ENCODE results near the gene GALNT14. TPM values are rescaled to one million over a fixed set of nuclear protein-coding genes. Genes with fewer than 3 reads are reported as not detected.

The GALNT14 gene
- total and polyA plus RNA-seq, 2 of the 8 experiments (the other 6 are each of a cell fraction or from before 2014, with no cell fraction given): 13.0 to 13.7 TPM

DNA sequence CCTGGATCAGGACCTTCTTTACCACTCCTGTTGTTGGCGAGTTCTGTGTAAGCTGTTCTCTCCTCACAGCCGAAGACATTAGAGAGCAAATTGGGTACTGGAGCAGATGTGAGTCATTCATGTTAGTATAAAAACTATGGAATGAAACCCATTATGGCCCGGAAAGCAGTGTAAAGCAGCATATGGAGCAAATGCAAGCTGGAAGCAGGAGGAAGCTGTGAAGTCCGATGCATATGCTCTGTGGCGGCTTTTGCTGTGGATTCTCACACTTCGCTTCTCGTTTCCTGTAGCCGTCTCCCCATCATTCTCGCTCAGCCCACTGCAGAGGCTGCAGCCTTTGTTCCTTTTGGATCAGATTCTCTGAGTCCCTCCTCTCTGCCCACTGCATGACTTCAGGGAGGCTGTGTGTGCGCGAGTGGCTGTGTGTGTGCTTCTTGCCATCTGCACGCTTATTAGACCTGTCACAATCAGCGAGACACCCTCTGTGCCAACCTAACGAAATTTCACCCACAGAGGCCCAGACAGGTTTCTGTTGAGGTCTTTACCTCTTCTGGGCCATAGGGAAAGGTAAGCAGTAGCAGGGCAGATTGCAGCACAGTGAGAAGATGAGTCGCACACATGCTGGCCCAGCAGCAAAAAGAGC is 3.3 kb upstream of the GALNT14 start:
- ChIA-PET POLR2A (ENCODE audit: partially characterized antibody) (no interaction called here), CTCF (ENCODE audit: partially characterized antibody) (interaction anchor here (0.7 to 5.6 kb wide), 10 partner anchors 9 to 429 kb away, joined by 3 to 40 read pairs (median 10); no protein-coding TSS in a partner anchor)
- Histone ChIP-seq H3K9me3 (ENCODE audit: insufficient read depth in 2 of 2, low read depth in 1 of 2, low read length in 1 of 2) (no peaks in the 10 kb centered on the region), H2AFZ (ENCODE audit: low read length) (no peak overlapping the region), H3K36me3 (ENCODE audit: control insufficient read depth in 2 of 4, insufficient read depth in 4 of 4, low read length in 3 of 4) (no peaks in the 10 kb centered on the region), H3K27ac (ENCODE audit: low read depth, low read length) (no peak overlapping the region), H2BK5ac (ENCODE audit: low read depth, low read length) (no peak overlapping the region), H2BK120ac (replicated peaks; ENCODE audit: low read depth, low read length) (no peak overlapping the region), H2BK12ac (ENCODE audit: low read depth, low read length) (no peak overlapping the region), H4K20me1 (replicated peaks in 1 of 2; ENCODE audit: control insufficient read depth in 1 of 2, insufficient read depth in 2 of 2, low read length in 2 of 2) (no peaks in the 10 kb centered on the region), H3K27me3 (replicated peaks in 1 of 4; ENCODE audit: control insufficient read depth in 3 of 4, extremely low read depth in 1 of 4, insufficient read depth in 3 of 4, low read length in 3 of 4) (peaks cover 12 to 39% (median 37%) of the 10 kb centered on the region in 4 experiments), H3K79me2 (ENCODE audit: control insufficient read depth in 1 of 2, insufficient read depth in 2 of 2, low read length in 2 of 2) (no peaks in the 10 kb centered on the region), H3K4me3 (ENCODE audit: extremely low read depth in 1 of 4, insufficient read depth in 2 of 4, low read depth in 3 of 4, low read length in 4 of 4) (no peak overlapping the region), H3K23me2 (ENCODE audit: low read depth, low read length) (peaks cover 14% of the 10 kb centered on the region; the same call in 1 of the 2 replicates), H4K5ac (ENCODE audit: insufficient read length, low read depth, low read length) (no peak overlapping the region), H3K14ac (ENCODE audit: insufficient read length) (no peak overlapping the region), H4K8ac (ENCODE audit: extremely low read depth, insufficient read depth, low read length) (no peak overlapping the region), H3K79me1 (ENCODE audit: low read depth, low read length) (no peaks in the 10 kb centered on the region), H3K9ac (replicated peaks in 1 of 4; ENCODE audit: extremely low read depth in 1 of 4, low read depth in 3 of 4, low read length in 3 of 4) (no peak overlapping the region), H4K91ac (replicated peaks; ENCODE audit: insufficient read length, low read length) (no peak overlapping the region), H3K18ac (ENCODE audit: extremely low read depth, low read length) (no peak overlapping the region), H3K4me2 (ENCODE audit: insufficient read depth in 1 of 2, low read depth in 2 of 2, low read length in 2 of 2) (no peak overlapping the region), H3K4ac (replicated peaks; ENCODE audit: insufficient read length, low read depth, low read length) (no peak overlapping the region), H2AK5ac (ENCODE audit: low read depth, low read length) (no peak overlapping the region), H3K56ac (replicated peaks; ENCODE audit: insufficient read length, low read depth, low read length) (no peak overlapping the region), H3K23ac (ENCODE audit: insufficient read length) (no peak overlapping the region), H3K4me1 (replicated peaks in 1 of 4; ENCODE audit: control insufficient read depth in 3 of 4, insufficient read depth in 4 of 4, low read length in 3 of 4) (peaks cover 0 to 3% (median 3%) of the 10 kb centered on the region in 4 experiments; a peak in 4 of 7 replicates), H2BK20ac (ENCODE audit: low read length) (no peak overlapping the region), H2BK15ac (ENCODE audit: low read length) (no peak overlapping the region)
- DNase-seq (ENCODE audit: low read depth in 1 of 2, low spot score in 2 of 2) (no peak), FAIRE-seq (no peak)
- WGBS, 2 experiments (ENCODE audit: extremely low coverage in 1 of 2, insufficient coverage in 1 of 2, insufficient read length in 1 of 2, insufficient replicate concordance in 2 of 2, low coverage in 1 of 2, low lambda C conversion rate in 2 of 2, missing lambda C conversion rate in 1 of 2): 88% methylated on average over 15 of the region's 15 CpGs; no CpG with 5 or more reads in 1 of the 2 experiments
- TF ChIP-seq GTF2F1 (IDR thresholded peaks at IDR 0.05; ENCODE audit: borderline replicate concordance, low read depth, low read length) (no peak), ZNF274 (IDR thresholded peaks at IDR 0.05; ENCODE audit: borderline replicate concordance, extremely low read depth, low read length) (no peak), RNF2 (IDR thresholded peaks at IDR 0.05; ENCODE audit: borderline replicate concordance, low read depth, low read length, missing control alignments, poor library complexity, severe bottlenecking) (no peak)
- TF ChIP-seq, protein P1, sequence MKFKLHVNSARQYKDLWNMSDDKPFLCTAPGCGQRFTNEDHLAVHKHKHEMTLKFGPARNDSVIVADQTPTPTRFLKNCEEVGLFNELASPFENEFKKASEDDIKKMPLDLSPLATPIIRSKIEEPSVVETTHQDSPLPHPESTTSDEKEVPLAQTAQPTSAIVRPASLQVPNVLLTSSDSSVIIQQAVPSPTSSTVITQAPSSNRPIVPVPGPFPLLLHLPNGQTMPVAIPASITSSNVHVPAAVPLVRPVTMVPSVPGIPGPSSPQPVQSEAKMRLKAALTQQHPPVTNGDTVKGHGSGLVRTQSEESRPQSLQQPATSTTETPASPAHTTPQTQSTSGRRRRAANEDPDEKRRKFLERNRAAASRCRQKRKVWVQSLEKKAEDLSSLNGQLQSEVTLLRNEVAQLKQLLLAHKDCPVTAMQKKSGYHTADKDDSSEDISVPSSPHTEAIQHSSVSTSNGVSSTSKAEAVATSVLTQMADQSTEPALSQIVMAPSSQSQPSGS (IDR thresholded peaks at IDR 0.05; ENCODE audit: low read length): no peak

Data from H1 (cell line).